ENCODE measurements around the gene THOC6. TPM values are rescaled to one million over a fixed set of nuclear protein-coding genes. Genes with fewer than 3 reads are reported as not detected.

The THOC6 gene
- total and polyA plus RNA-seq, 12 donors: 9.0 to 107 (median 18.7) TPM

DNA sequence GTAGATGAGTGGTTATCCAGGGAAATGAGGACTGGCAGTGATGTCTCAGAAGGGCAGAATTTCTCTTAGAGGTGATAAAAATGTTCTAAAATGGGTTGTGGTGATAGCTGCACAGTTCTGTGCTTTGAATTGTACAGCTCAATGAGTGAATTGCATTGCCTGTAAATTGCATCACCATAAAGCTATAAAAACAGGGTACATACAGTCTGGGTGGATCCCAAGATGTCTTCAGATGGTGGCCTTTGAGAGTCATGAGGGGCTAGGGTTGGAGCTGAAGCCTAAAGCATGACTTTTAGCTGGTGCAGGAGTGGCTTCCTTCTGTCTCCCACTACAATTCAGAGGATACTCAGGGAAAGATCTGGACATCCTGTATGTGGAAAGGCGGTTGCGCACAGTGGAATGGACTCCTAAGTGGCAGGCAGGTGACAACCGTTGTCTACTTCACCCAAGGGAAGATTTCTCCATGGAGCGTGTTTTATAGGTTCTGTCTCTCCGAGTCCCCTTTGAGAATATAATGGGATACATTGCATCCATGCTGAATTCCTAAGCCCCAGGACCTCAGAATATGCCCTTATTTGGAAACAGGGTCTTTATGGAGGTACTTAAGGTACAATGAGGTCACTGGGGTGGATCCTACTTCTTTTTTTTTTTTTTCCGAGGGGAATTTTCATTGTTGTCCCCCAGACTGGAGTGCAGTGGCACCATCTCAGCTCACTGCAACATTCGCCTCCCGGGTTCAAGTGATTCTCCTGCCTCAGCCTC, 40.0 kb downstream of the THOC6 start:
- 91 to 96% (median 93%) methylated on average over 8 of the region's 8 CpGs for WGBS, 4 donors
- no peaks in the 10 kb centered on the region for H3K27me3 ChIP-seq
- peaks cover 4 to 20% of the 10 kb centered on the region in 2 donors for H3K4me1 ChIP-seq (replicated peaks in 1 of 2)
- H3K36me3 ChIP-seq (replicated peaks in 1 of 2): no peaks in the 10 kb centered on the region
- H3K4me3 ChIP-seq: no peak overlapping the region
- no peaks in the 10 kb centered on the region for H3K9me3 ChIP-seq (replicated peaks in 1 of 3)
- H3K27ac ChIP-seq: no peak overlapping the region
- TF ChIP-seq, protein P1, sequence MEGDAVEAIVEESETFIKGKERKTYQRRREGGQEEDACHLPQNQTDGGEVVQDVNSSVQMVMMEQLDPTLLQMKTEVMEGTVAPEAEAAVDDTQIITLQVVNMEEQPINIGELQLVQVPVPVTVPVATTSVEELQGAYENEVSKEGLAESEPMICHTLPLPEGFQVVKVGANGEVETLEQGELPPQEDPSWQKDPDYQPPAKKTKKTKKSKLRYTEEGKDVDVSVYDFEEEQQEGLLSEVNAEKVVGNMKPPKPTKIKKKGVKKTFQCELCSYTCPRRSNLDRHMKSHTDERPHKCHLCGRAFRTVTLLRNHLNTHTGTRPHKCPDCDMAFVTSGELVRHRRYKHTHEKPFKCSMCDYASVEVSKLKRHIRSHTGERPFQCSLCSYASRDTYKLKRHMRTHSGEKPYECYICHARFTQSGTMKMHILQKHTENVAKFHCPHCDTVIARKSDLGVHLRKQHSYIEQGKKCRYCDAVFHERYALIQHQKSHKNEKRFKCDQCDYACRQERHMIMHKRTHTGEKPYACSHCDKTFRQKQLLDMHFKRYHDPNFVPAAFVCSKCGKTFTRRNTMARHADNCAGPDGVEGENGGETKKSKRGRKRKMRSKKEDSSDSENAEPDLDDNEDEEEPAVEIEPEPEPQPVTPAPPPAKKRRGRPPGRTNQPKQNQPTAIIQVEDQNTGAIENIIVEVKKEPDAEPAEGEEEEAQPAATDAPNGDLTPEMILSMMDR (IDR thresholded peaks at IDR 0.05): no peak
- TF ChIP-seq POLR2A (IDR thresholded peaks at IDR 0.05): no peak
- no peak for DNase-seq
- intact Hi-C loops (cut with DNase I): no loop called here

DNA sequence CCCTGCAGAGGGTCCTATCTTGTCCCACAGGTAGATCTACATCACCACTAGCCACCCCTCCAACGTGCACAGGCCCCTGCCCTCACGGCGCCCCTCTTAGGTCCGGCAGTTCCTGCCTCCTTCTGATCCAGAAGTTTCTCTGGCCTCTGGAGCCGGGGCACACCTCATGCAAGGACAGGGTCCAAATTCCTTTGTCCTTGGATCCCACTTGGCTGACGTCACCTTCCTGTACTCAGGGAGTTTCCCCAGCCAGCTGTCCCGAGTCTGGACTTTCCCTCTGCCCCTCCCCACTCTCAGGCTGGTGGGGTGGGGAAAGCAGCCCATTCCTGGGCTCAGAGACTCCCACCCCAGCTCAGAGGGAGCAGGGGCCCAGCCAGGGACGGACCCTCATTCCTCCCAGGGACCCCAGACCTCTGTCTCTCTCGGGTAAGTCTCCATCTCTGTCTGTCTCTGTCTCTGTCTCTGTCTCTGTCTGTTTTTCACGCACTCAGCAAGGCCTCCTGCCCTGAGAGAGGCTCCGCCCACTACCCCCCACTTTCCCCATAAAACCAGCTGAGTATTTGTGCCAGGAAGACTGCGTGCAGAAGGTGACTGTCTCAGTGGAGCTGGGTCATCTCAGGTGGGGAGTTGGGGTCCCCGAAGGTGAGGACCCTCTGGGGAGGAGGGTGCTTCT, 41.4 kb downstream of the THOC6 start, which contains the start of gene IL32:
Gene IL32, plus strand, starts transcription at position 572 of the 673 bp plus-strand sequence. CDS start 172 bp downstream, outside the sequence.
- 43 to 50% (median 48%) methylated on average over 12 to 13 of the region's 13 CpGs for WGBS, 4 donors
- no peaks in the 10 kb centered on the region for H3K36me3 ChIP-seq (replicated peaks in 1 of 2)
- DNase-seq: peak; percentile 60 to 85 (median 78)
- no peaks in the 10 kb centered on the region for H3K27me3 ChIP-seq
- H3K4me3 ChIP-seq: peak within 1 kb of the TSS in 1 of 4 donors; percentile 16
- peak within 1 kb of the TSS in 1 of 5 donors; percentile 4 for H3K27ac ChIP-seq
- intact Hi-C loops (cut with DNase I): no loop called here
- H3K9me3 ChIP-seq (replicated peaks in 1 of 3): no peaks in the 10 kb centered on the region
- peaks cover 0 to 12% of the 10 kb centered on the region in 2 donors for H3K4me1 ChIP-seq (replicated peaks in 1 of 2)
- TF ChIP-seq, protein P1 (IDR thresholded peaks at IDR 0.05): no peak
- no peak for TF ChIP-seq POLR2A (IDR thresholded peaks at IDR 0.05)

DNA sequence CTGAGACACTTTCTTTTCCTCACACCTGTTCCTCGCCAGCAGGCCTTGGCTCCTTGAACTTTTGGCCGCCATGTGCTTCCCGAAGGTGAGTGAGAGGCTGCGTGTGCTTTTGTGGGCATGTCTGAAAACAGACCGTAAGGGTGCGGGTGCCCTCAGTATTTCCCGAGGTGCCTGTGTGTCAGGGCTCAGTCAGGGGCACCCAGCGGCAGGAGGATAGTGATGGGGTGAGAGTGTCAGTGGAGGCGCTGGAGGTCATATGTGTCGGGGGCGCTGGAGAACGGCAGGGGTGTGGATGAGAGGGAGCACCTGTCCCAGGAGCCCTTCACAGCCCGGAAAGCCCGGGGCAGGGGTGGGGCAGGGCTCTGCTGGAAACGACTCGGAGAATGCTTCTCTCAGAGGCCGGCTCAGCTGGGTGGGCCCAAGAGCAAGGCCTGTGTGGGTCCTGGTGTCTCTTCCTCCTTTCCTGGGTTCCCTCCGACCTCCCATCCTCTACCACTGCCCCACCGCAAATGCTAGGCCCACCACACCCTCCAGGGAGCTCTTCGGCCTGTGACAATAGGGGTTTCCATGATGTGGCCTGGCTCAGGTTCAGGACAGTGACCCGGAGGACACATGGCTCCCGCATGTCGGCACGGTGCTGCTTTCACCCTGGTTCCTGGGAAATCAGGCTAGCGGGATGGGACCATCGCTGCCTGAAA, 42.1 kb downstream of the THOC6 start:
- intact Hi-C loops (cut with DNase I): no loop called here
- no peak for DNase-seq
- peak overlapping the region in 1 of 5 donors; percentile 4 for H3K27ac ChIP-seq
- H3K4me1 ChIP-seq (replicated peaks in 1 of 2): peaks cover 0 to 12% of the 10 kb centered on the region in 2 donors
- no peaks in the 10 kb centered on the region for H3K9me3 ChIP-seq (replicated peaks in 1 of 3)
- TF ChIP-seq, protein P1 (IDR thresholded peaks at IDR 0.05): no peak
- TF ChIP-seq POLR2A (IDR thresholded peaks at IDR 0.05): no peak
- WGBS, 4 donors: 77 to 82% (median 80%) methylated on average over 19 to 26 of the region's 26 CpGs
- peak overlapping the region in 1 of 4 donors; percentile 16 for H3K4me3 ChIP-seq
- no peaks in the 10 kb centered on the region for H3K27me3 ChIP-seq
- H3K36me3 ChIP-seq (replicated peaks in 1 of 2): no peaks in the 10 kb centered on the region

DNA sequence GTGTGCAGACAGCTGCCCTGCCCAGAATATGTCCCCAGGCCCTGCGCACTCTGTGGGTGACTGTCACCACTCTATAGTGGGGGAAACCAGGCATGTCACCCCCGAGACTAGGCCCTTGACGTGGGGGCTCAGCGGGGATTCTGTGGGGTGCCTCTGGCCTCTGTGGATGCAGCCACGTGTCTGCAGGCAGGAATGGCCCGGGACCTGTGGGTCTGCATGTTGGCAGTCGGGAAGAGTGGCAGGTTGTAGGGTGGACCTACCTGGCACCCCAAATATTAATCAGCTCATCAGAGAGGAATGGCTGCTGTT, 42.6 kb downstream of the THOC6 start:
- Histone ChIP-seq H3K9me3 (replicated peaks in 1 of 3) (no peaks in the 10 kb centered on the region), H3K27ac (no peak overlapping the region), H3K36me3 (replicated peaks in 1 of 2) (no peaks in the 10 kb centered on the region), H3K4me3 (peak overlapping the region in 1 of 4 donors; percentile 16), H3K4me1 (replicated peaks in 1 of 2) (peaks cover 0 to 12% of the 10 kb centered on the region in 2 donors), H3K27me3 (no peaks in the 10 kb centered on the region)
- intact Hi-C loops (cut with DNase I): no loop called here
- TF ChIP-seq POLR2A (IDR thresholded peaks at IDR 0.05): no peak
- TF ChIP-seq, protein P1 (IDR thresholded peaks at IDR 0.05): no peak
- 89 to 100% (median 94%) methylated on average over 4 to 7 of the region's 7 CpGs for WGBS, 4 donors
- no peak for DNase-seq
